AG10803 (cell line): ENCODE measurements around the gene PRKN.

Experiments used
- DNase-seq: peaks from one replicate; pipeline ENCODE4 v3.0.0; 2010; ENCODE audit warnings: low read depth
- H3K4me3 ChIP-seq: 2 replicates; pipeline ENCODE4 v1.5.1; 2011; ENCODE audit warnings: mild to moderate bottlenecking, low read length, control low read depth
- CTCF ChIP-seq: conservative IDR thresholded peaks from 2 replicates; pipeline ENCODE4 v1.5.1; 2011; ENCODE audit warnings: mild to moderate bottlenecking, low read length, control low read depth, inconsistent platforms

PRKN gene

GRCh38 chr6:161921602-161922395 is 805.8 kb downstream of the PRKN start:
- no peak for TF ChIP-seq CTCF
- no peak overlapping the region for H3K4me3 ChIP-seq
- no peak for DNase-seq

GRCh38 chr6:161919691-161920090 is 807.9 kb downstream of the PRKN start:
- no peak for TF ChIP-seq CTCF
- no peak for DNase-seq
- no peak overlapping the region for H3K4me3 ChIP-seq

DNA sequence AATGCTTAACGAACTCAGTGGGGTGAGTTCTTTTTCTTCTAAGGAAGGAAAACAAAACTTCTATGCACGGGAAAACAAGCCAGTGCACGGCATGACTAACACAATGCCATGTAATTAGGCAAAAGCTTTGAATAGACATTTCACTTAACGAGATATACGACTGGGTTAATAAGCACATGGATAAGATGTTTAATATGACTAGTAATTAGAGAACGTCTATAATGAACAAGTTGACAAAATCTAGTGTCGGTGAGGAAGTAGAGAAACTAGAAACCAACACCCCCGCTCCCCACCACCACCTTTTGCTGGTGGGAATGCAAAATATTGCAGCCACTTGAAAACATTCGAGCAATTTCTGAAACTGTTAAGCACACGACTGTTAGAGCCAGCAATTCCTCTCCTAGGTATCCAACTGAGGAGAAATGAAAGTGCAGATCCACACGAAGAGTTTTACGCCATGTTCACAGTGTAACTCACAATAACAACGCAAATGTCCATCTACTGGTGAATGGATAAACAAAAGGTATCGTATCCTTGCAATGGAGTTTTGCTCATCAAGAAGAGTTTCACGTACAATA is 808.8 kb downstream of the PRKN start:
- no peak overlapping the region for H3K4me3 ChIP-seq
- DNase-seq, result no peak
- TF ChIP-seq CTCF, result no peak

DNA sequence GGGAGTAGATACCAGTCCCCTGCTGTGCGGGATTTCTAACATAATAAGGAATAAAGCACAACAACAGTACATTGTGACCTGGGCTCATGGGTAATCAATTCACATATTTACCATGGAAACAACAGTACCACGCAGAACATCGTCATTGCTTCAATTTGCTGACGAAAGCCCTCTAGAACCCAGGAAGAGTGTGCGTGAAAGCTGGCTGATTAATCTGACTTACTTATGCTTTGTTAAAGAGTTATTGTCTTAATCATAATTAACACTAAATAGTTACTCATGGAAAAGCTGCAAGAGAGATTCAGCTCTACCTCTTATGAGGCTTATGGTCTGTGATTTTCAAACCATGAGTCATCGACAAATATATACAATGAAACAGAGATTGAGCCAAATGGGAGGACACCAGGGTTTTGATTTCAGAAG is 809.4 kb downstream of the PRKN start:
- H3K4me3 ChIP-seq, result no peak overlapping the region
- DNase-seq, result no peak

GRCh38 chr6:161917645-161918044 is 809.9 kb downstream of the PRKN start:
- no peak for TF ChIP-seq CTCF
- DNase-seq, result no peak
- H3K4me3 ChIP-seq, result no peak overlapping the region

More for the DNA sequence above, 809.4 kb downstream of the PRKN start:
- no peak for TF ChIP-seq CTCF

- TF ChIP-seq CTCF, result no peak
- DNase-seq, result no peak
- no peak overlapping the region for H3K4me3 ChIP-seq
Observed at GRCh38 chr6:161915456-161915964, 812.1 kb downstream of the PRKN start.

GRCh38 chr6:161908872-161909271 is 818.7 kb downstream of the PRKN start:
- no peak for DNase-seq
- TF ChIP-seq CTCF, result no peak
- no peak overlapping the region for H3K4me3 ChIP-seq
